ENCODE results near the gene WDFY2. TPM values are rescaled to one million over a fixed set of nuclear protein-coding genes. Genes with fewer than 3 reads are reported as not detected.

WDFY2 gene
- total RNA-seq, 3 donors from 2014 or later (not counting 1 experiment from before 2014, with no cell fraction given), result 29.5 to 32.1 (median 31.3) TPM

GRCh38 chr13:51595416-51595815 lies 11.2 kb downstream of the WDFY2 start:
- H3K4me1 Mint-ChIP-seq, result peaks cover 23 to 38% of the 10 kb centered on the region in 2 donors
- no peak for TF ChIP-seq CTCF (IDR thresholded peaks at IDR 0.05)
- H3K9me3 Mint-ChIP-seq, result no peaks in the 10 kb centered on the region
- ATAC-seq, result no peak
- H3K27me3 Mint-ChIP-seq (ENCODE audit: low read depth in 2 of 2), result no peaks in the 10 kb centered on the region
- H3K4me3 Mint-ChIP-seq, result no peak overlapping the region
- peaks cover 2% of the 10 kb centered on the region for H3K4me1 ChIP-seq (ENCODE audit: control insufficient read depth, insufficient read depth, low read length)
- no peaks in the 10 kb centered on the region for H3K36me3 Mint-ChIP-seq
- H3K27me3 ChIP-seq (ENCODE audit: control insufficient read depth, insufficient read depth, low read length), result no peaks in the 10 kb centered on the region
- H3K36me3 ChIP-seq (ENCODE audit: control insufficient read depth, insufficient read depth, low read length), result no peaks in the 10 kb centered on the region
- no peak overlapping the region for H3K27ac ChIP-seq (ENCODE audit: low read length)
- 72% methylated on average over 3 of the region's 3 CpGs for WGBS (ENCODE audit: insufficient coverage)
- H3K4me3 ChIP-seq (ENCODE audit: low read length), result no peak overlapping the region
- intact Hi-C loops (cut with micrococcal nuclease), result no loop called here
- DNase-seq, result no peak
- no peak overlapping the region for H3K27ac Mint-ChIP-seq
- no peaks in the 10 kb centered on the region for H3K9me3 ChIP-seq (ENCODE audit: control insufficient read depth, insufficient read depth, low read length)

- H3K4me3 Mint-ChIP-seq, result no peak overlapping the region
- intact Hi-C loops (cut with micrococcal nuclease), result no loop called here
- peaks cover 7% of the 10 kb centered on the region for H3K4me1 ChIP-seq (ENCODE audit: control insufficient read depth, insufficient read depth, low read length)
- no peaks in the 10 kb centered on the region for H3K36me3 ChIP-seq (ENCODE audit: control insufficient read depth, insufficient read depth, low read length)
- no peak overlapping the region for H3K27ac Mint-ChIP-seq
- H3K4me1 Mint-ChIP-seq, result peaks cover 28 to 42% of the 10 kb centered on the region in 2 donors
- H3K27ac ChIP-seq (ENCODE audit: low read length), result no peak overlapping the region
- WGBS (ENCODE audit: insufficient coverage), result 100% methylated on average over 1 of the region's 2 CpGs
- ATAC-seq (no peak), DNase-seq (no peak)
- no peaks in the 10 kb centered on the region for H3K9me3 ChIP-seq (ENCODE audit: control insufficient read depth, insufficient read depth, low read length)
- H3K36me3 Mint-ChIP-seq, result no peaks in the 10 kb centered on the region
- H3K27me3 ChIP-seq (ENCODE audit: control insufficient read depth, insufficient read depth, low read length), result no peaks in the 10 kb centered on the region
- H3K9me3 Mint-ChIP-seq, result no peaks in the 10 kb centered on the region
- no peak overlapping the region for H3K4me3 ChIP-seq (ENCODE audit: low read length)
- no peak for TF ChIP-seq CTCF (IDR thresholded peaks at IDR 0.05)
- no peaks in the 10 kb centered on the region for H3K27me3 Mint-ChIP-seq (ENCODE audit: low read depth in 2 of 2)
Observed at GRCh38 chr13:51596541-51596940, 12.3 kb downstream of the WDFY2 start.

- Histone ChIP-seq H3K36me3 (ENCODE audit: control insufficient read depth, insufficient read depth, low read length) (no peaks in the 10 kb centered on the region), H3K27ac (ENCODE audit: low read length) (no peak overlapping the region), H3K27me3 (ENCODE audit: control insufficient read depth, insufficient read depth, low read length) (no peaks in the 10 kb centered on the region), H3K9me3 (ENCODE audit: control insufficient read depth, insufficient read depth, low read length) (no peaks in the 10 kb centered on the region), H3K4me3 (ENCODE audit: low read length) (no peak overlapping the region), H3K4me1 (ENCODE audit: control insufficient read depth, insufficient read depth, low read length) (peaks cover 9% of the 10 kb centered on the region)
- H3K4me1 Mint-ChIP-seq, result peaks cover 49 to 55% of the 10 kb centered on the region in 2 donors
- ATAC-seq, result peak in 2 of 3 donors; percentile 44 to 55
- intact Hi-C loops (cut with micrococcal nuclease), result no loop called here
- H3K27ac Mint-ChIP-seq, result peak overlapping the region in 1 of 2 donors; percentile 78
- H3K9me3 Mint-ChIP-seq, result no peaks in the 10 kb centered on the region
- H3K4me3 Mint-ChIP-seq, result no peak overlapping the region
- no peaks in the 10 kb centered on the region for H3K27me3 Mint-ChIP-seq (ENCODE audit: low read depth in 2 of 2)
- H3K36me3 Mint-ChIP-seq, result no peaks in the 10 kb centered on the region
- DNase-seq, result peak in 1 of 2 donors; percentile 13
- TF ChIP-seq CTCF (IDR thresholded peaks at IDR 0.05), result no peak
Observed at GRCh38 chr13:51599444-51600176, 15.3 kb downstream of the WDFY2 start.

GRCh38 chr13:51600703-51601102 lies 16.4 kb downstream of the WDFY2 start:
- no peak overlapping the region for H3K4me3 ChIP-seq (ENCODE audit: low read length)
- DNase-seq, result no peak
- Mint-ChIP-seq H3K27me3 (ENCODE audit: low read depth in 2 of 2) (no peaks in the 10 kb centered on the region), H3K4me1 (peaks cover 45 to 50% of the 10 kb centered on the region in 2 donors), H3K4me3 (no peak overlapping the region), H3K27ac (peak overlapping the region in 1 of 2 donors; percentile 78), H3K9me3 (no peaks in the 10 kb centered on the region), H3K36me3 (no peaks in the 10 kb centered on the region)
- 97% methylated on average over 3 of the region's 3 CpGs for WGBS (ENCODE audit: insufficient coverage)
- peaks cover 9% of the 10 kb centered on the region for H3K4me1 ChIP-seq (ENCODE audit: control insufficient read depth, insufficient read depth, low read length)
- intact Hi-C loops (cut with micrococcal nuclease), result no loop called here
- no peak for ATAC-seq
- TF ChIP-seq CTCF (IDR thresholded peaks at IDR 0.05), result no peak
- no peaks in the 10 kb centered on the region for H3K36me3 ChIP-seq (ENCODE audit: control insufficient read depth, insufficient read depth, low read length)
- H3K27ac ChIP-seq (ENCODE audit: low read length), result no peak overlapping the region
- no peaks in the 10 kb centered on the region for H3K27me3 ChIP-seq (ENCODE audit: control insufficient read depth, insufficient read depth, low read length)
- no peaks in the 10 kb centered on the region for H3K9me3 ChIP-seq (ENCODE audit: control insufficient read depth, insufficient read depth, low read length)
